GM12864 (cell line): Measurements from ENCODE around the gene RAI1.

Experiments
- DNase-seq: peaks from one replicate; pipeline ENCODE4 v3.0.0-alpha.2; 2011; ENCODE audit warnings: low read depth
- H3K4me3 ChIP-seq: 2 replicates; pipeline ENCODE4 v1.5.1; 2011; ENCODE audit warnings: mild to moderate bottlenecking, low read depth, low read length, control low read depth
- CTCF ChIP-seq: IDR thresholded peaks from 2 replicates; pipeline ENCODE4 v1.5.1; 2011; ENCODE audit warnings: low read depth, mild to moderate bottlenecking, moderate library complexity, low read length, control low read depth, inconsistent platforms; ENCODE audit errors: missing control alignments

RAI1 gene

DNA sequence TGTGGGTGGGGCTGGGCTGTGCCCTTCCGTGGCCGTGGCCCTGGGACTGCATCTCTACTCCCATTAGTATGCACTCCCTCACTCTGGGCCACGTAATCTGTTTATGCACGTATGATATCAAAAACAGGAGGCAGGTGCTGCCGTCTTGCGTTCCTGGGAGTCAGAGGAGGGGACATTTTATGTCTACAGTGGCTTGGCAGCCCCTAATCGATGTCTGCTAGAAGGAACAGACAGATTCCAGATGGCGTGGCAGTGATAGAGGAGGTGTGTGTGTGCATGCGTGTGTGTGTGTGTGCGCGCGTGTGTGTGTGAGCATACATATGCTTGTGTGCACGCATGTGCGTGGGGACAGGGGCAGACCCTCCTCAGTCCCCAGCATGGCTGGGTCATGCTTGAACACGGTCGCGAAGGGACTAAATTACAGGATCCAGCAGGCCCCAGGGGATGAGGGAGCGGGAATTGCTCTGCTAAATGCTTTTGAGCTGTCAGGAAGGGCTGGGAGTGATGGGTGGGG is 110.8 kb downstream of the RAI1 start:
- H3K4me3 ChIP-seq: no peak overlapping the region
- no peak for DNase-seq
- TF ChIP-seq CTCF: no peak

GRCh38 chr17:17792551-17793377 is 111.5 kb downstream of the RAI1 start:
- no peak overlapping the region for H3K4me3 ChIP-seq
- no peak for DNase-seq
- no peak for TF ChIP-seq CTCF

DNA sequence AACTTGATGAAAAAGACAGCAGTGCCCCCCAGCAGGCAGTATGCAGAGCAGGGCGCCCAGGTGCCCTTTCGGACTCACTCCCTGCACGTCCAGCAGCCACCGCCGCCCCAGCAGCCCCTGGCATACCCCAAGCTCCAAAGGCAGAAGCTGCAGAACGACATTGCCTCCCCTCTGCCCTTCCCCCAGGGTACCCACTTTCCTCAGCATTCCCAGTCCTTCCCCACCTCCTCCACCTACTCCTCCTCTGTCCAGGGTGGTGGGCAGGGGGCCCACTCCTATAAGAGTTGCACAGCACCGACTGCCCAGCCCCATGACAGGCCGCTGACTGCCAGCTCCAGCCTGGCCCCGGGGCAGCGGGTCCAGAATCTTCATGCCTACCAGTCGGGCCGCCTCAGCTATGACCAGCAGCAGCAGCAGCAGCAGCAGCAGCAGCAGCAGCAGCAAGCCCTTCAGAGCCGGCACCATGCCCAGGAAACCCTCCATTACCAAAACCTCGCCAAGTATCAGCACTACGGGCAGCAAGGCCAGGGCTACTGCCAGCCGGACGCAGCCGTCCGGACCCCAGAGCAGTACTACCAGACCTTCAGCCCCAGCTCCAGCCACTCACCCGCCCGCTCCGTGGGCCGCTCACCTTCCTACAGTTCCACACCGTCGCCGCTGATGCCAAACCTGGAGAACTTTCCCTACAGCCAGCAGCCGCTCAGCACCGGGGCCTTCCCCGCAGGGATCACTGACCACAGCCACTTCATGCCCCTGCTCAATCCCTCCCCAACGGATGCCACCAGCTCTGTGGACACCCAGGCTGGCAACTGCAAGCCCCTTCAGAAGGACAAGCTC is 112.3 kb downstream of the RAI1 start:
- no peak for DNase-seq
- TF ChIP-seq CTCF: no peak
- no peak overlapping the region for H3K4me3 ChIP-seq

- no peak overlapping the region for H3K4me3 ChIP-seq
- DNase-seq: no peak
- TF ChIP-seq CTCF: no peak
These were observed 113.1 kb downstream of the RAI1 start for GRCh38 chr17:17794382-17794781.

DNA sequence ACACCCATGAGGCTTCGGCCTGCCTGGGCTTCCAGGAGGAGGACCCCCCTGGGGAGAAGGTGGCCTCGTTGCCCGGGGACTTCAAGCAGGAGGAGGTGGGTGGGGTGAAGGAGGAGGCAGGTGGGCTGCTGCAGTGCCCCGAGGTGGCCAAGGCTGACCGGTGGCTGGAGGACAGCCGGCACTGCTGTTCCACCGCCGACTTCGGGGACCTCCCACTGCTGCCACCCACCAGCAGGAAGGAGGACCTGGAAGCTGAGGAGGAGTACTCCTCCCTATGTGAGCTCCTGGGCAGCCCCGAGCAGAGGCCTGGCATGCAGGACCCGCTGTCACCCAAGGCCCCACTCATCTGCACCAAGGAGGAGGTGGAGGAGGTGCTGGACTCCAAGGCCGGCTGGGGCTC is 114.0 kb downstream of the RAI1 start:
- no peak for TF ChIP-seq CTCF
- no peak overlapping the region for H3K4me3 ChIP-seq
- DNase-seq: no peak

DNA sequence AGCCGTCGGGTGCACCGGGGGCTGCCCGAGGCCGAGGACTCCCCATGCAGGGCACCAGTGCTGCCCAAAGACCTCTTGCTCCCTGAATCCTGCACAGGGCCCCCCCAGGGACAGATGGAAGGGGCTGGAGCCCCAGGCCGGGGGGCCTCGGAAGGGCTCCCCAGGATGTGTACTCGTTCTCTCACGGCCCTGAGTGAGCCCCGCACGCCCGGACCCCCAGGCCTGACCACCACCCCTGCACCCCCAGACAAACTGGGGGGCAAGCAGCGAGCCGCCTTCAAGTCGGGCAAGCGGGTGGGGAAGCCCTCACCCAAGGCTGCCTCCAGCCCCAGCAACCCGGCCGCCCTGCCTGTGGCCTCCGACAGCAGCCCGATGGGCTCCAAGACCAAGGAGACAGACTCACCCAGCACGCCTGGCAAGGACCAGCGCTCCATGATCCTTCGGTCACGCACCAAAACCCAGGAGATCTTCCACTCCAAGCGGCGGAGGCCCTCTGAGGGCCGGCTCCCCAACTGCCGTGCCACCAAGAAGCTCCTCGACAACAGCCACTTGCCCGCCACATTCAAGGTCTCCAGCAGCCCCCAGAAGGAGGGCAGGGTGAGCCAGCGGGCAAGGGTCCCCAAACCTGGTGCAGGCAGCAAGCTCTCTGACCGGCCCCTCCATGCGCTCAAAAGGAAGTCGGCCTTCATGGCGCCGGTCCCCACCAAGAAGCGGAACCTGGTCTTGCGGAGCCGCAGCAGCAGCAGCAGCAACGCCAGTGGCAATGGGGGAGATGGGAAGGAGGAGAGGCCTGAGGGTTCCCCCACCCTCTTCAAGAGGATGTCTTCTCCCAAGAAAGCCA is 114.9 kb downstream of the RAI1 start:
- DNase-seq: no peak
- no peak for TF ChIP-seq CTCF
- no peak overlapping the region for H3K4me3 ChIP-seq
